ENCODE data around the gene JPH2. TPM values are rescaled to one million over a fixed set of nuclear protein-coding genes. Genes with fewer than 3 reads are reported as not detected.

JPH2 gene
- total RNA-seq, 1 experiment from 2014 or later: 14.7 TPM

- intact Hi-C loops (cut with micrococcal nuclease): loop anchor here (1.0 to 10.0 kb wide), 5 partner anchors 74 to 359 kb away; partner anchors contain the start of genes FITM2 and TTPAL
- Mint-ChIP-seq H3K9me3 (ENCODE audit: unreplicated experiment) (no peaks in the 10 kb centered on the region), H3K27ac (ENCODE audit: low read depth, unreplicated experiment) (no peak overlapping the region), H3K4me3 (ENCODE audit: unreplicated experiment) (no peak overlapping the region), H3K27me3 (ENCODE audit: insufficient read depth, unreplicated experiment) (no peaks in the 10 kb centered on the region), H3K36me3 (ENCODE audit: insufficient read depth, unreplicated experiment) (peaks cover 51% of the 10 kb centered on the region), H3K4me1 (ENCODE audit: insufficient read depth, unreplicated experiment) (peaks cover 6% of the 10 kb centered on the region)
- no TSS peak for BruUV-seq (replicated peaks)
- TF ChIP-seq CTCF (IDR thresholded peaks at IDR 0.05; ENCODE audit: unreplicated experiment): no peak
- ChIA-PET POLR2A (interaction anchor here (0.6 to 6.6 kb wide), 13 partner anchors 14 to 101 kb away, joined by 3 to 117 read pairs (median 4); partner anchors contain the start of genes JPH2 and OSER1), CTCF (interaction anchor here (0.6 to 16.9 kb wide), 35 partner anchors 8 to 876 kb away, joined by 3 to 638 read pairs (median 8); partner anchors contain the start of genes FITM2 and JPH2)
- DNase-seq (ENCODE audit: unreplicated experiment): no peak
Observed at GRCh38 chr20:44115762-44116644, 71.0 kb downstream of the JPH2 start.

- POLR2A ChIA-PET: interaction anchor here (0.9 to 1.9 kb wide), 3 partner anchors 39 to 74 kb away, joined by 3 to 11 read pairs (median 3); no protein-coding TSS in a partner anchor
- Mint-ChIP-seq H3K27me3 (ENCODE audit: insufficient read depth, unreplicated experiment) (no peaks in the 10 kb centered on the region), H3K4me3 (ENCODE audit: unreplicated experiment) (no peak overlapping the region), H3K4me1 (ENCODE audit: insufficient read depth, unreplicated experiment) (peaks cover 6% of the 10 kb centered on the region), H3K27ac (ENCODE audit: low read depth, unreplicated experiment) (no peak overlapping the region), H3K9me3 (ENCODE audit: unreplicated experiment) (no peaks in the 10 kb centered on the region), H3K36me3 (ENCODE audit: insufficient read depth, unreplicated experiment) (peaks cover 51% of the 10 kb centered on the region)
- TF ChIP-seq CTCF (IDR thresholded peaks at IDR 0.05; ENCODE audit: unreplicated experiment): no peak
- intact Hi-C loops (cut with micrococcal nuclease): loop anchor here (10.0 kb wide), 1 partner anchor 360 kb away; the partner anchor contains the start of gene TTPAL
- CTCF ChIA-PET: interaction anchor here (0.6 to 16.9 kb wide), 11 partner anchors 14 to 383 kb away, joined by 3 to 638 read pairs (median 3); partner anchors contain the start of gene JPH2
- no TSS peak for BruUV-seq (replicated peaks)
- no peak for DNase-seq (ENCODE audit: unreplicated experiment)
Observed at GRCh38 chr20:44115181-44115580, 71.8 kb downstream of the JPH2 start.

- TF ChIP-seq CTCF (IDR thresholded peaks at IDR 0.05; ENCODE audit: unreplicated experiment): no peak
- ChIA-PET CTCF (interaction anchor here (0.5 to 16.9 kb wide), 16 partner anchors 15 to 373 kb away, joined by 3 to 638 read pairs (median 4); partner anchors contain the start of genes FITM2 and JPH2), POLR2A (interaction anchor here (0.7 to 1.9 kb wide), 3 partner anchors 63 to 77 kb away, joined by 3 to 11 read pairs (median 3); no protein-coding TSS in a partner anchor)
- BruUV-seq (replicated peaks): no TSS peak
- Mint-ChIP-seq H3K9me3 (ENCODE audit: unreplicated experiment) (no peaks in the 10 kb centered on the region), H3K4me1 (ENCODE audit: insufficient read depth, unreplicated experiment) (peaks cover 6% of the 10 kb centered on the region), H3K4me3 (ENCODE audit: unreplicated experiment) (no peak overlapping the region), H3K27ac (ENCODE audit: low read depth, unreplicated experiment) (no peak overlapping the region), H3K27me3 (ENCODE audit: insufficient read depth, unreplicated experiment) (no peaks in the 10 kb centered on the region), H3K36me3 (ENCODE audit: insufficient read depth, unreplicated experiment) (peaks cover 55% of the 10 kb centered on the region)
- intact Hi-C loops (cut with micrococcal nuclease): loop anchor here (10.0 kb wide), 1 partner anchor 361 kb away; the partner anchor contains the start of gene TTPAL
- no peak for DNase-seq (ENCODE audit: unreplicated experiment)
Observed at GRCh38 chr20:44113618-44114376, 73.2 kb downstream of the JPH2 start.
